Retina (tissue), 1 donor: ENCODE measurements around the gene DNAJC22.
"Not testable (repeated sequence)": the region's sequence is repeated elsewhere in the genome, so short reads cannot be mapped to it uniquely, and the experiment has no call there.

Experiments
- DNase-seq: peaks from one replicate; pipeline ENCODE4 v3.0.0-alpha.2; 2016

DNAJC22 gene

DNA sequence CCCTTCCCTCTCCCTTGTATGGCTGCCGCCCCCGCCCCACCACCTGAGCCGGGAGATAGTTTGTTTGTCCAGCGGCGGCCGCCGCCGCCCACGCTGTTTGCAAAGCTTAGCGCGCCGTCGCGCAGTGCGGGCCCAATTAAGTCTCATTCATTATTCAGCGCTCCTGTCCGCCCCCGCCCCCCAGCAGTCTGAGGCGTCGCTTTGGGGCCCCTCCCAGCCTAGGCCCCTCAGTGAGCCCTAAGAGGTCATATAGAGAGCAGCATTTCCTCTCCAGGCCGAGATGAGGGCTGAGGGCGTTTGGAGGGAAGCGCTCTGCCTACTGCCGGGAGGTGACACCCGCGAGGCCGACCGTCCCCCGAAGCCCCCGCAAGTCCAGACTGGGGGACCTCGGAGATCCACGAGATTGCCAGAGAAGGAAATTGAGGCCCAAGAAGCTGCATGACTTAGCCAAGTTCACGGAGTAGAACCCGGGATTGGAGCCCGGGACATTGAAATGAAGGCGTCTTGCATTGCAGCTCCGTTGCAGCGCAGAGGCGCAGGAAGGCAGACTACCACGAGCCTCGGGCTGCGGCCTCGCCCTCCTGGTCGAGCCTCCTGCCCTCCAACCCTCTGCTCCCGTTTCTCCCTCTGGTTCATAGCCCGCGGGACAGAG is at the start of gene DNAJC22:
TSS of gene DNAJC22 (plus strand) at position 230 of the 652 bp plus-strand sequence. CDS start 1,985 bp downstream, outside the sequence.
- DNase-seq, result peak; percentile 82

DNA sequence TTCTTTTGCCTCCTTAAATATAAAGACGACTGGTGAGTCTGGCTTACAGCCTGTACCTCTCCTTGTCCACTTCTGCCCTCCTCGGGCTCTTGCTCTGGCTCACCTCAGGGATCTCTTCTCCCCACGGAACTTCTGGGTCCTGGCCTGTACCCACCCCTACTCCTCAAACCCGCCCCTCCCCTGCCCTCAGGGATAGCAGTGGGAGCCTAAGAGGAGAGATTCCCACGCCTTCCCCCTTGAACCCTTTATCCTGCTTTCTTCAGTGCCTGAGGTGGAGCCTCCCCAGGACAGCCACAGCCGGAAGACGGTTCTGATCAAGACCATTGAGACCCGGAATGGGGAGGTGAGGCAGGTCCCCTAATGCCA is 49.0 kb upstream of the DNAJC22 start:
- no peak for DNase-seq

DNA sequence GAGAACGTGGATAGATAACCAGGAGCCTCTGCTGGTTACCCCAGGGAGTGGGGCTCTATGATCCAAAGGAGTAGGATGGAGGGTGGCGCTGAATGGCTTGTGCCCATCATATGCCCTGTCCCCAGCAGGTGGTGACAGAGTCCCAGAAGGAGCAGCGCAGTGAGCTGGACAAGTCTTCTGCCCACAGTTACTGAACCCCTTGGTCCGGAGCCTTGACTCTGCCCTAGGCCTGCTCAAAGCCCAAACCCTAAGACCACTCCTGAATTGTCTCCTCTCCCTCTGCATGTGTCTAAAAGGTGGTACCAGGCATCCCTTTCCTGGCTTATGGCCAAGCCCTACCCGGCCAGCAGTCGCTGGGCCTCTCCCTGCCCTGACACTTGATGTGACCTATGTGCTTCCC is 48.5 kb upstream of the DNAJC22 start:
- DNase-seq, result no peak

DNA sequence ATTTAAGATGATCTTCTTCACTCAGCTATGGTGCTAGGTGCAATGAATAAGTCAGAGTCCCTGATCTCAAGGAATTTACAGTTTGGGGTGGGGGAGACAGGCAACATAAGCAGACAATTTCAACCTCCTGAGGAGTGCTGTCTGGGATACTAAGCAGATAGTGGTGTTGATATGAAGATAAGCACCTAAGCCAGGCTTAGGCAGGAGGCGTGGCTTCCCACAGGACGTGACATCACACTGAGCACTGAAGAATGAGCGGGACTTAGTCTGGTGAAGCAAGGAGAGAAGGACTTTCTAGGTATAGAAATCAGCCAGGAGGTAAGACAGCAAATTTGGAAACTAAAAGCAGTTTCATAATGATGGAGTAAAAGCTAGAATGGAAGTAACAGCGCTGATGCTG is 44.9 kb upstream of the DNAJC22 start:
- no peak for DNase-seq

DNA sequence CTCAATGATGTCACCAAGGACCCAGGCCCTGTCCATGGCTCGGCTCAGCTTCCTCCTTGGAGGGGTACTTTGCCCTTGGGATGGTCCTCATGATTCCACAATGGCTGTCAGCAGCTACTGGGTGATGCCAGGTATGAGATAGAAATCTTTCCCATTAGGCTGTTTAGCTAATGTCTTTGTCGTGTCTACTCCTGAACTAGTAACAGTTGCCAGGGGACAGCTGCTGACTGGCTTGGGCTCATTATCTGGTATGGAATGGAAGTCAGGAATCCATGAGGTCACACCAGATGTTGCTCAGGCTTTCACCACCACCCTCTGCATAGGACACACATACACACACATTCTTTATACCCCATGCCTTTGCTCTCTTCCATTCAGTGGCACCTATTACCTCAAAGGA is 42.5 kb upstream of the DNAJC22 start:
- no peak for DNase-seq

DNA sequence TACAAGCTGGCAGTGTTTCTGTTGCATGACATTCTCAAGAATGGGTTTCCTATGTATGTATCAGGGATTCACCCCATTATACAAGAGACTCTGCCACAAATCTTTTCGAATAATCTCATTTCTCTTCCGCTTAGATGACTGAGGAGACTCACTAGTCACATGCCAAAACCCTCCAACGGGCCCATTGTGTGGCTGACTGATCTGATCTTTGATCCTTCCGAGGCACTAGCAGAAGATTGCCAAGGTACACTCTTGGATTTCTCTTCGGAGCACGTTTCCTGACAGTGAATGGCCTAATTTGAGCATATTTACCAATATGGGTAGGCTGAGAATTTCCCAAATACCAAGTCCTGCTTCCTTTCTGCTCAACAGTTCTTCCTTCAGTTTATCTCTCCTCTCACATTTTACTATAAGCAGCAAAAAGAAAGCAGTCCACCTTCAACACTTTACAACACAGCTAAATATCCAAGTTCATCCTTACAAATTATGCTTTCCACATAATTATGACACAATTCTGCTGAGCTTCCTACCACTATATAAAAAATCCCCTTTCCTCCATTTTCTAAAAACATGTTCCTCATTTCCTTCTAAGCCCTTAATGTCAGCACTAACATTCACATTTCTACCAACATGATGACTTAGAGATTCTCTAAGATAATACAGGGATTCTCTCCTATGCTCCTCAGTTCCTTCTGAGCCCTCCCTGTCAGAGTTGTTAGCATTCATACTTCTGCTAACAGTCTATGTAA is 40.8 kb upstream of the DNAJC22 start:
- no peak for DNase-seq

DNA sequence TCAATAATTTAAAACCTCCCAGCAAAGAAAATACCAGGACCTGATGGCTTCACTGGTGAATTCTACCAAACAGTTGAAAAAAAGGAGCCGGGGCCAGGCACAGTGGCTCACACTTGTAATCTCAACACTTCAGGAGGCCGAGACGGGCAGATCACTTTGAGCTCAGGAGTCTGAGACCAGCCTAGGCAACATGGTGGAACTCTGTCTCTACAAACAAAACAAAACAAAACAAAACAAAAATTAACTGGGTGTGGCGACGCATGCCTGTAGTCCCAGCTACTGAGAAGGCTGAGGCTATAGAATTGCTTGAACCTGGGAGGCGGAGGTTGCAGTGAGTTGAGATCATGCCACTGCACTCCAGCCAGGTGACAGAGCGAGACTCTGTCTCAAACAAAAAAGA is 37.3 kb upstream of the DNAJC22 start:
- no peak for DNase-seq

DNA sequence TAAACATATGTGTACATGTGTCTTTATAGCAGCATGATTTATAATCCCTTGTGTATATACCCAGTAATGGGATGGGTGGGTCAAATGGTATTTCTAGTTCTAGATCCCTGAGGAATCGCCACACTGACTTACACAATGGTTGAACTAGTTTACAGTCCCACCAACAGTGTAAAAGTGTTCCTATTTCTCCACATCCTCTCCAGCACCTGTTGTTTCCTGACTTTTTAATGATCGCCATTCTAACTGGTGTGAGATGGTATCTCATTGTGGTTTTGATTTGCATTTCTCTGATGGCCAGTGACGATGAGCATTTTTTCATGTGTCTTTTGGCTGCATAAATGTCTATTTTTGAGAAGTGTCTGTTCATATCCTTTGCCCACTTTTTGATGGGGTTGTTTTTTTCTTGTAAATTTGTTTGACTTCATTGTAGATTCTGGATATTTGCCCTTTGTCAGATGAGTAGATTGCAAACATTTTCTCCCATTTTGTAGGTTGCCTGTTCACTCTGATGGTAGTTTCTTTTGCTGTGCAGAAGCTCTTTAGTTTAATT is 36.2 kb upstream of the DNAJC22 start:
- DNase-seq, result not testable (repeated sequence)

DNA sequence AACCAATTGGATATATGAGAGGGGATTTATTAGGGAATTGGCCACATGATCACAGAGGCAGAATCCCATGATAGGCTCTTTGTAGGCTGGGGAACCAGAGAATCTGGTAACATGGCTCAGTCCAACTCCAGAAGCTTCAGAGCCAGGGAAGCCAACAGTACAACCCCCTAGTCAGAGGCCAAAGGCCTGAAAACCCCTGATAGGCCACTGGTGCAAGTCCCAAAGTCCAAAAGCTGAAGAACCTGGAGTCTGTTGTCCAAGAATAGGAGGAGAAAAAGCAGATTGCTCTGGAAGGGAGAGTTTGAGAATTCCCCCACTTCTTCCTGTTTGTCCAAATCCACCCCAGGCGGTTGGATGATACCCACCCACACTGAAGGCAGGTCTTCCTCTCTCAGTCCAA is 31.9 kb upstream of the DNAJC22 start:
- DNase-seq, result no peak

DNA sequence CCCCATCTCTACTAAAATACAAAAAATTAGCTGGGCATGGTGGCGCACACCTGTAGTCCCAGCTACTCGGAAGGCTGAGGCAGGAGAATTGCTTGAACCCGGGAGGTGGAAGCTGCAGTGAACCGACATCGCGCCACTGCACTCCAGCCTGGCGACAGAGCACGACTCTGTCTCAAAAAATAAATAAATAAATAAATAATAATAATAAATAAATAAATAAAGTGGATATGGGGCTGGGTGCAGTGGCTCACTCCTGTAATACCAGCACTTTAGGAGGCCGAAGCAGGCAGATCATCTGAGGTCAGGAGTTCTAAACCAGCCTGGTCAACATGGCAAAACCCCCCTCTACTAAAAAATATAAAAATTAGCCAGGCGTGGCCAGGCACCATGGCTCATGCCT is 29.6 kb upstream of the DNAJC22 start:
- not testable (repeated sequence) for DNase-seq

DNA sequence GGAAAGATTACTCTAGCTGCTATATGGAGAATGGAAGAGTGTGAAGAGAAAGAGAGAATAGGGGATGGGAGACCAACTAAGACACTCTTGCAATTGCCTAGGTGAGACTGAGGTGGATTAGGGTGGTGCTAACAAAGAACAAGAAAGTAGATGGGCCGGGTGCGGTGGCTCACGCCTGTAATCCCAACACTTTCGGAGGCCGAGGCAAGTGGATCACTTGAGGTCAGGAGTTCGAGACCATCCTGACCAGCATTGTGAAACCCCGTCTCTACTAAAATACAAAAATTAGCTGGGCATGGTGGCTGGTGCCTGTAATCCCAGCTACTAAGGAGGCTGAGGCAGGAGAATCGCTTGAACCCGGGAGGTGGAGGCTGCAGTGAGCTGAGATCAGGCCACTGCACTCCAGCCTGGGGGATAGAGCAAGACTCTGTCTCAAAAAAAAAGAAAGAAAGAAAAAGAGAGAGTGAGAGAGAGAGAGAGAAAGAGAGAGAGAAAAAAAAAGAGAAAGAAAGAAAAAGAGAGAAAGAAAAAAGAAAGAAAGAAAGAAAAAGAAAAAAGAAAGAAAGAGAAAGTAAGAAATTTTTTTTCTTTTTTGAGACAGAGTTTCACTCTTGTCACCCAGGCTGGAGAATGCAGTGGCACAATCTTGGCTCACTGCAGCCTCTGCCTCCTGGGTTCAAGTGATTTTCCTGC is 26.1 kb upstream of the DNAJC22 start:
- not testable (repeated sequence) for DNase-seq

DNA sequence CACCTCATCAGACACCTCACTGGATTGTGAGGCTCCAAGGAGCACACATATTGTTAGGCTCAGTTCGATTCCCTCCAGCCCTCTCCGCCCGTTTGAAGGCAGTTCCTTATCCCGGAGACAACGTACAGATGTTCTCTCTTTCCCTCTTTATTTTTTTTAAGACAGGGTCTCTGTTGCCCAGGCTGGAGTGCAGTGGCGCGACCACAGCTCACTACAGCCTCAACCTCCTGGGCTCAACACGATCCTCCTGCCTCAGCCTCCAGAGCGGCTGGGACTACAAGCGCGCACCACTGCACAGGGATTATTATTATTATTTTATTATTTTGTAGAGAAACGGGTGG is 24.4 kb upstream of the DNAJC22 start:
- no peak for DNase-seq

DNA sequence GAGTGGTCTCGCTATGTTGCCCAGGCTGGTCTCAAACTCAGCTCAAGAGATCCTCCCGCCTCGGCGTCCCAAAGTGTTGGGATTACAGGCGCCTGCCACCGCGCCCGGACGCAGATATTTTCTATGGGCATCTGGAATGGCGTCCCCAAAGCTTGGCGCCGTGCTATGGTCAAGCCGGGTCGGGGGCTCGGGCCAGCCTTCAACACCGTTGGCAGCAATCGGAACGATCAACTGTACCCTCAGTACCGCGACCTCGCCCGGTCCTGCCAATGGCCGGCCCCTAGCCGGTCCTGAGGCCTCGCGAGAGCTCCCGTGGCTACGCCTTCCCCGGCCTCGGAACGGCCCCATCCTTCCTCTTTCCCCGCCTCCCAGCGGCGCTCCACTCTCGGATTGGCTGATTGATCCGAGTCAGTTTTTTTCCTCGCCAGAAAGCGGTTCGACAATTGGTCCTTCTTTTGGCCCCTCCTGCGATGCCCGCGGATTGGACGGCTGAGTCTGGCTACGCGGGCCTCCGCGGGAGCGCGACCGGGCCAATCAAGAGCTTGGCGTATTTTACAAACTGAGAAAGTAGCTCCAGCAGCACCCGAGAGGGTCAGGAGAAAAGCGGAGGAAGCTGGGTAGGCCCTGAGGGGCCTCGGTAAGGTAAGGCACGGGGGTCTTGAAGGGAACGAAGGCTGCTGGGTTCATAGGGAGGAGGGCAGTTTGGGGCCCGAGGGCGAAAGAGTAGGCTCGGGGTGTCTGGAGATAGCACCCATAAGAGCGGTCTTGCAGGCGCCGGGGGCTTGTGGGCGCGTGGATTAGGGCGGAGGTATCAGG is 23.8 kb upstream of the DNAJC22 start, which contains the start of gene TROAP:
TSS of gene TROAP (plus strand) at position 548 of the 816 bp plus-strand sequence. CDS start 354 bp downstream, outside the sequence.
- peak; percentile 97 for DNase-seq

DNA sequence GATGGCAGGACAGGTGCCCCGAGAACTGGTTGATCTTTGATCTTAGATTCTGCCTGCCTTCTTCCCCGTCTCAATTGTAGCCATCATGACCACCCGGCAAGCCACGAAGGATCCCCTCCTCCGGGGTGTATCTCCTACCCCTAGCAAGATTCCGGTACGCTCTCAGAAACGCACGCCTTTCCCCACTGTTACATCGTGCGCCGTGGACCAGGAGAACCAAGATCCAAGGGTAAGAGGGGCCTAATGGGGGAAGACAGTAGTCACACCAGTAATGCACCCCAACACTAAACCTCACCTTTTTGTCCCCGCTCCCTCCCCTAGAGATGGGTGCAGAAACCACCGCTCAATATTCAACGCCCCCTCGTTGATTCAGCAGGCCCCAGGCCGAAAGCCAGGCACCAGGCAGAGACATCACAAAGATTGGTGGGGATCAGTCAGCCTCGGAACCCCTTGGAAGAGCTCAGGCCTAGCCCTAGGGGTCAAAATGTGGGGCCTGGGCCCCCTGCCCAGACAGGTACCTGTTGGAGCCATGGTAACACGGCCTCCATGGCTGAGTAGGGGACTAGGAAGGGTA is 23.1 kb upstream of the DNAJC22 start:
- DNase-seq, result no peak

DNA sequence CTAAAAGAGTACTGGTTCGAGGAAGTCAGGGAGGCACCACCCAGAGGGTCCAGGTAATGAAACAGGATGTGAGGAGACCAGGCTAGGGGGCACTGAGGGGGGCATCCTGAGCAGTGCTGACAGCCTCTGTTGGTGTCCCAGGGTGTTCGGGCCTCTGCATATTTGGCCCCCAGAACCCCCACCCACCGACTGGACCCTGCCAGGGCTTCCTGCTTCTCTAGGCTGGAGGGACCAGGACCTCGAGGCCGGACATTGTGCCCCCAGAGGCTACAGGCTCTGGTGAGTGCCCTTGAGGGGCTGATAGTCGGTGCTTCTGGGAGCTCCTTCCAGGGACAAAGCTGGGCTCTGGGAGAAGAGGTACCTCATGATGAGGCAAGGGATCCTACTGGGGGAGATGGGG is 21.1 kb upstream of the DNAJC22 start:
- no peak for DNase-seq

DNA sequence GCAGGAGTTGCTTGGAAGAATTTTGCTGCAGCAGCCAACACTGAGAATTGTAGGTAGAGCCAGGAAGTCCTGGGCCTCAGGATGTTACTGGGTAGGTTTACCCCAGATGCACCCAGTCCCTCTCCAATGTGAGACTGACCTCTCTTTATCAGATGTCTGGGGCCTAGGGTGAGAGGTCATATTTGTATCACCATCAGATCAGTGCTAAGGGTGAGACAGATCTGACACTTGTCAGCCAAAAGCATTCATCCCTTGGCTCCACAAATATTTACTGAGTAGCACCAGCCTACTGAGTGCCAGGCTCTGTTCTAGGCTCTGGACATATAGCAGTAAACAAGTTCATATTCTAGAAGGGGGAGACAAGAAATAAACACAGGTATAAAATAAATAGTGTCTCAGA is 19.3 kb upstream of the DNAJC22 start:
- no peak for DNase-seq

DNA sequence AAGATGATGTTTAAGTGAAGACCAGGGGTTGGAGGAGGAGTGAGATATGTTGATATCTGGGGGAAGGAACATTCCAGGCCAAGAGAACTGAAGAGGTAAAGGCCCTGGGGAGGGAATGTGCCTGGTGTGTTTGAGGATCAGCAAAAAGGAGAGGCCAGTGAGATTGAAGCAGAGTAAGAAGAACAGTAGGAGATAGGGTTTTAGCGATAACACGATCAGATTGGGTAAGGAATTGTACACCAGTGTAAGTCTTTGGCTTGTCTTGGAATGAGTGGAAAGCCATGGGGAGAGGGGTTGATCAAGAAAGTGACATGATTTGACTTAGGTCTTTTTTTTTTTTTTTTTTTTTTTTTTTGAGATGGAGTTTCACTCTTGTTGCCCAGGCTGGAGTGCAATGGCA is 18.8 kb upstream of the DNAJC22 start:
- DNase-seq, result no peak

DNA sequence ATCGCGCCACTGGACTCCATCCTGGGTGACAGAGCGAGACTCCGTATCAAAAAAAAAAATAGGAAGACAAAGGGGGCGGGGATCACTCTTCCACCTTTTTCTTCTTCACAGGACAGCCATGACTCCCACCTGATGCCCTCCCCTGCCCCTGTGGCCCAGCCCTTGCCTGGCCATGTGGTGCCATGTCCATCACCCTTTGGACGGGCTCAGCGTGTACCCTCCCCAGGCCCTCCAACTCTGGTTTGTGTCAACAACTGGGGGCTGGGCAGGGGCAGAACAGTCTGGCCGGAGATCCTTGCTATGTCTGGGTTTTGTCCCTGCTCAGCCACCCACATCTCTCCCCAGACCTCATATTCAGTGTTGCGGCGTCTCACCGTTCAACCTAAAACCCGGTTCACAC is 17.9 kb upstream of the DNAJC22 start:
- no peak for DNase-seq

DNA sequence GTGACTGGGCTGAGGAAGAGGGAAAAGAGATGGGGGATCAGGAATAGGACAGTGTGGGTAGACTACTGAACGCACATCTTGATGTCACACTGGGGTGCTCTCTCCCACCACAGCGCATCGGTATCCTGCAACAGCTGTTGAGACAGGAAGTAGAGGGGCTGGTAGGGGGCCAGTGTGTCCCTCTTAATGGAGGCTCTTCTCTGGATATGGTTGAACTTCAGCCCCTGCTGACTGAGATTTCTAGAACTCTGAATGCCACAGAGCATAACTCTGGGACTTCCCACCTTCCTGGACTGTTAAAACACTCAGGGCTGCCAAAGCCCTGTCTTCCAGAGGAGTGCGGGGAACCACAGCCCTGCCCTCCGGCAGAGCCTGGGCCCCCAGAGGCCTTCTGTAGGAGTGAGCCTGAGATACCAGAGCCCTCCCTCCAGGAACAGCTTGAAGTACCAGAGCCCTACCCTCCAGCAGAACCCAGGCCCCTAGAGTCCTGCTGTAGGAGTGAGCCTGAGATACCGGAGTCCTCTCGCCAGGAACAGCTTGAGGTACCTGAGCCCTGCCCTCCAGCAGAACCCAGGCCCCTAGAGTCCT is 16.6 kb upstream of the DNAJC22 start:
- DNase-seq, result no peak

DNA sequence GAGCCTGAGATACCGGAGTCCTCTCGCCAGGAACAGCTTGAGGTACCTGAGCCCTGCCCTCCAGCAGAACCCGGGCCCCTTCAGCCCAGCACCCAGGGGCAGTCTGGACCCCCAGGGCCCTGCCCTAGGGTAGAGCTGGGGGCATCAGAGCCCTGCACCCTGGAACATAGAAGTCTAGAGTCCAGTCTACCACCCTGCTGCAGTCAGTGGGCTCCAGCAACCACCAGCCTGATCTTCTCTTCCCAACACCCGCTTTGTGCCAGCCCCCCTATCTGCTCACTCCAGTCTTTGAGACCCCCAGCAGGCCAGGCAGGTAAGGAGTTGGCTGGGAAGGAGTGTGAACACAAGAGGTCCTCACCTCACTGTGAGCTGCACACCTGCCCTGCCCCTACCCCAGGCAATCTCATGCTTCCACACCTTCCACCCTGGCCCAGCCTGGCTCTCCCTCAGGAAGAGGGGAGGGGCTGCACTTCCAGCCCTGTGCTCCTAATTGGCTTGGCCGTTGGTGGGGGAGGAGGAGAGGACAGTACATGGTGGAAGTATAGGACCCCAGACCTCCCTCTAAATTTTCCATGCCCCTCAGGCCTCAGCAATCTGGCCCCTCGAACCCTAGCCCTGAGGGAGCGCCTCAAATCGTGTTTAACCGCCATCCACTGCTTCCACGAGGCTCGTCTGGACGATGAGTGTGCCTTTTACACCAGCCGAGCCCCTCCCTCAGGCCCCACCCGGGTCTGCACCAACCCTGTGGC is 15.9 kb upstream of the DNAJC22 start:
- no peak for DNase-seq
